Measurements from ENCODE around the gene RYK.
"Not testable (repeated sequence)": the region's sequence is repeated elsewhere in the genome, so short reads cannot be mapped to it uniquely, and the experiment has no call there.

Gene RYK

GRCh38 chr3:134253475-134254226, 3.0 kb upstream of the RYK start:
- DNase-seq = no peak

- no peak for DNase-seq
Observed at GRCh38 chr3:134252766-134253165, 2.1 kb upstream of the RYK start.

GRCh38 chr3:134251731-134252391, 1.2 kb upstream of the RYK start:
- DNase-seq = no peak

GRCh38 chr3:134249935-134250716, 533 bp downstream of the RYK start:
- peak; percentile 70 for DNase-seq

- DNase-seq = no peak
Observed at GRCh38 chr3:134249296-134249841, 1.3 kb downstream of the RYK start.

- DNase-seq = no peak
Observed at GRCh38 chr3:134244921-134245320, 5.7 kb downstream of the RYK start.

- peak; percentile 26 for DNase-seq
Observed at GRCh38 chr3:134242649-134243617, 7.7 kb downstream of the RYK start.

GRCh38 chr3:134239538-134239937, 11.1 kb downstream of the RYK start:
- no peak for DNase-seq

GRCh38 chr3:134237454-134238145, 13.1 kb downstream of the RYK start:
- DNase-seq = no peak

GRCh38 chr3:134236505-134237170, 14.0 kb downstream of the RYK start:
- no peak for DNase-seq

GRCh38 chr3:134235577-134236076, 15.0 kb downstream of the RYK start:
- no peak for DNase-seq

GRCh38 chr3:134232951-134233350, 17.7 kb downstream of the RYK start:
- DNase-seq = no peak

GRCh38 chr3:134232151-134232550, 18.5 kb downstream of the RYK start:
- peak; percentile 10 for DNase-seq

- DNase-seq = no peak
Observed at GRCh38 chr3:134231131-134231530, 19.5 kb downstream of the RYK start.

GRCh38 chr3:134229038-134229437, 21.6 kb downstream of the RYK start:
- DNase-seq = no peak

- no peak for DNase-seq
Observed at GRCh38 chr3:134228479-134228878, 22.2 kb downstream of the RYK start.

- DNase-seq = no peak
Observed at GRCh38 chr3:134228035-134228434, 22.6 kb downstream of the RYK start.

- not testable (repeated sequence) for DNase-seq
Observed at GRCh38 chr3:134224796-134225156, 25.9 kb downstream of the RYK start.

GRCh38 chr3:134222835-134223234, 27.8 kb downstream of the RYK start:
- no peak for DNase-seq

GRCh38 chr3:134216851-134217250, 33.8 kb downstream of the RYK start:
- no peak for DNase-seq
